Neutrophil (primary cell): ENCODE data around the gene CEACAM18.
"Not testable (repeated sequence)": the region's sequence is repeated elsewhere in the genome, so short reads cannot be mapped to it uniquely, and the experiment has no call there.

Experiments
- H3K27ac ChIP-seq: fragments of 200-600 bp; sonication (generic); 2 replicates; pipeline ENCODE4 v1.5.1; 2016; ENCODE audit warnings: mild to moderate bottlenecking, moderate library complexity
- H3K27me3 ChIP-seq: fragments of 200-600 bp; sonication (generic); 2 replicates; pipeline ENCODE4 v1.6.0; 2016; ENCODE audit warnings: mild to moderate bottlenecking
- H3K36me3 ChIP-seq: fragments of 200-600 bp; sonication (generic); 2 replicates; pipeline ENCODE4 v1.5.1; 2017
- H3K4me1 ChIP-seq, 2 experiments: fragments of 200-600 bp in 1 of 2; sonication (generic) in 1 of 2; 1 replicate in 1 of 2; 2 replicates in 1 of 2; pipeline versions ENCODE4 v1.5.1 to v1.6.1; 2013 to 2016; ENCODE audit warnings: low read depth in 1 of 2, low read length in 1 of 2, mild to moderate bottlenecking in 1 of 2, moderate library complexity in 1 of 2; ENCODE audit not compliant: control insufficient read depth in 1 of 2, insufficient read depth in 1 of 2
- H3K4me3 ChIP-seq, 2 experiments: fragments of 200-600 bp in 1 of 2; sonication (generic) in 1 of 2; 1 replicate in 1 of 2; 2 replicates in 1 of 2; pipeline ENCODE4 v1.5.1; 2013 to 2016; ENCODE audit warnings: low read depth in 1 of 2, low read length in 1 of 2, mild to moderate bottlenecking in 1 of 2, moderate library complexity in 1 of 2
- H3K9me3 ChIP-seq: fragments of 200-600 bp; sonication (generic); 2 replicates; pipeline ENCODE4 v1.5.1; 2016
- TF ChIP-seq, protein P1 (sequence below): fragments of 200-600 bp; sonication (generic); IDR thresholded peaks from 2 replicates; pipeline ENCODE4 v1.5.1; 2016; ENCODE audit warnings: antibody characterized with exemption

Gene CEACAM18

DNA sequence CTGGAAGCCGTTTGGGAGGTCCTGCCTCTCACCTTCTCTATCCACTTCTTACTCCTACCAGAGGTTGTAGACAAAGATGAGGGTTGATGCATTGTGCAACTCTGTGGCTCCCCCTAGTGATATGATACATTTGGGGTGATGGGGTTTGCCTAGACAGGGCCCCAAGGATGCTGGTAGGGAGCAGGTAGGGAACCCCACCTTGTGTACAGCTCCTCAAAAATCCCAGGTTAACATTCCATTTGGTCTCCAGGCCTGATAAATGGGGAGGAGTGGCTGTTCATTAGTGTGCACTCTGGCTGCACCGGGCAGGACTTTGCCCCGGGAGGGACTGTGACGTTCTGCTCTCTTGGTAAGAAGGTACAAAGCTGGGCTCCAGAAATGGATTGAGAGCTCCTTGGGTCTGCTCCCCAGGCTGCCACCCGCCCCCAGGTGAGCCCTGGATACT is 39.3 kb upstream of the CEACAM18 start:
- Histone ChIP-seq H3K4me3 (no peak overlapping the region), H3K36me3 (no peaks in the 10 kb centered on the region), H3K27me3 (peaks cover 19% of the 10 kb centered on the region), H3K4me1 (peaks cover 20 to 25% of the 10 kb centered on the region in 2 experiments), H3K9me3 (no peaks in the 10 kb centered on the region), H3K27ac (no peak overlapping the region)
- TF ChIP-seq, protein P1, sequence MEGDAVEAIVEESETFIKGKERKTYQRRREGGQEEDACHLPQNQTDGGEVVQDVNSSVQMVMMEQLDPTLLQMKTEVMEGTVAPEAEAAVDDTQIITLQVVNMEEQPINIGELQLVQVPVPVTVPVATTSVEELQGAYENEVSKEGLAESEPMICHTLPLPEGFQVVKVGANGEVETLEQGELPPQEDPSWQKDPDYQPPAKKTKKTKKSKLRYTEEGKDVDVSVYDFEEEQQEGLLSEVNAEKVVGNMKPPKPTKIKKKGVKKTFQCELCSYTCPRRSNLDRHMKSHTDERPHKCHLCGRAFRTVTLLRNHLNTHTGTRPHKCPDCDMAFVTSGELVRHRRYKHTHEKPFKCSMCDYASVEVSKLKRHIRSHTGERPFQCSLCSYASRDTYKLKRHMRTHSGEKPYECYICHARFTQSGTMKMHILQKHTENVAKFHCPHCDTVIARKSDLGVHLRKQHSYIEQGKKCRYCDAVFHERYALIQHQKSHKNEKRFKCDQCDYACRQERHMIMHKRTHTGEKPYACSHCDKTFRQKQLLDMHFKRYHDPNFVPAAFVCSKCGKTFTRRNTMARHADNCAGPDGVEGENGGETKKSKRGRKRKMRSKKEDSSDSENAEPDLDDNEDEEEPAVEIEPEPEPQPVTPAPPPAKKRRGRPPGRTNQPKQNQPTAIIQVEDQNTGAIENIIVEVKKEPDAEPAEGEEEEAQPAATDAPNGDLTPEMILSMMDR: no peak

DNA sequence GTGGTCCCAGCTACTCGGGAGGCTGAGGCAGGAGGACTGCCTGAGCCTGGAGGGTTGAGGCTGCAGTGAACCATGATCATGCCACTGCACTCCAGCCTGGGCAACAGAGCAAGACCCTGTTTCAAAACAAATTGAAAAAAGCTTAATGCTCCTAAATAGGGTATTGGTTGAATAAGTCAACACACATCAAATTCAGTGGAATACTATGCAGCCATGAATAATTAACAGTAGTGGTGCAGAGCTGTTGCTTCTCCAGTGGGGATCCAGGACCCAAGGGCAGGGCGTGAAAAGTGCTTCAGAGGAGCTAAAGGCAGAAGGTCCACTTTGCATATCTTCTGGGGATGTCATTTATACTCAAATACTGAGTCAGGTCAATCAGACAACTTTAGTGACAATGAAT is 38.3 kb upstream of the CEACAM18 start:
- TF ChIP-seq, protein P1: no peak
- Histone ChIP-seq H3K9me3 (no peaks in the 10 kb centered on the region), H3K27me3 (peaks cover 19% of the 10 kb centered on the region), H3K36me3 (no peaks in the 10 kb centered on the region), H3K4me1 (peaks cover 20 to 25% of the 10 kb centered on the region in 2 experiments), H3K4me3 (no peak overlapping the region), H3K27ac (no peak overlapping the region)

DNA sequence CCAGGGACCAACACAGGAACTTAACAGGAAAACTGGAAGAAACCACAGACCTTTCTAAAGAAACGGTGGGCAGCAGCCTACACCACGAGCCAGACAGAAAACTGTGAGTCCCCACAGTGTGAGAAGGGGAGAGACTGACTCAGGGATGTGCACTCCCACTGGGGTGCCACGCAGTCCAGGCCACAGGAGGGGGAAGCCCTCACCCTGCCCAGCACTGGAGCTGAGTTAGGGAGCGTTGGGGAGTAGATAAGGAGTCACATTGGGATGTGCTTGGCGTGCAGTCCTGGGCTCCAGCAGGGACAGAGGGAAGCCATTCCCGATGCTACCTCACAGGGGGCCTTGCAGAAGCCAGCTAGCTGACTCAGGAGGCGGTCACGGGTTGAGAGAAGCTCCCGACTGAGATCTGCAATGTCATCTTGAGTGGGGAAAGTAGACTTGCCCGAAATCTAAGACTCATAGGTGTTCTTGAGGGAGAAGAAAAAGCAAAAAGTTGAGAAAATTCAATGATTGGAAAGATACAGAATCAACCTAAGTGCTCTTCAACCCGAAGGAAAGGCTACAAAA is 37.4 kb upstream of the CEACAM18 start:
- peaks cover 19% of the 10 kb centered on the region for H3K27me3 ChIP-seq
- TF ChIP-seq, protein P1: no peak
- no peaks in the 10 kb centered on the region for H3K36me3 ChIP-seq
- peak overlapping the region in 1 of 2 experiments; percentile 4 for H3K4me3 ChIP-seq
- no peaks in the 10 kb centered on the region for H3K9me3 ChIP-seq
- H3K4me1 ChIP-seq: peaks cover 20 to 25% of the 10 kb centered on the region in 2 experiments
- H3K27ac ChIP-seq: peak overlapping the region; percentile 10

DNA sequence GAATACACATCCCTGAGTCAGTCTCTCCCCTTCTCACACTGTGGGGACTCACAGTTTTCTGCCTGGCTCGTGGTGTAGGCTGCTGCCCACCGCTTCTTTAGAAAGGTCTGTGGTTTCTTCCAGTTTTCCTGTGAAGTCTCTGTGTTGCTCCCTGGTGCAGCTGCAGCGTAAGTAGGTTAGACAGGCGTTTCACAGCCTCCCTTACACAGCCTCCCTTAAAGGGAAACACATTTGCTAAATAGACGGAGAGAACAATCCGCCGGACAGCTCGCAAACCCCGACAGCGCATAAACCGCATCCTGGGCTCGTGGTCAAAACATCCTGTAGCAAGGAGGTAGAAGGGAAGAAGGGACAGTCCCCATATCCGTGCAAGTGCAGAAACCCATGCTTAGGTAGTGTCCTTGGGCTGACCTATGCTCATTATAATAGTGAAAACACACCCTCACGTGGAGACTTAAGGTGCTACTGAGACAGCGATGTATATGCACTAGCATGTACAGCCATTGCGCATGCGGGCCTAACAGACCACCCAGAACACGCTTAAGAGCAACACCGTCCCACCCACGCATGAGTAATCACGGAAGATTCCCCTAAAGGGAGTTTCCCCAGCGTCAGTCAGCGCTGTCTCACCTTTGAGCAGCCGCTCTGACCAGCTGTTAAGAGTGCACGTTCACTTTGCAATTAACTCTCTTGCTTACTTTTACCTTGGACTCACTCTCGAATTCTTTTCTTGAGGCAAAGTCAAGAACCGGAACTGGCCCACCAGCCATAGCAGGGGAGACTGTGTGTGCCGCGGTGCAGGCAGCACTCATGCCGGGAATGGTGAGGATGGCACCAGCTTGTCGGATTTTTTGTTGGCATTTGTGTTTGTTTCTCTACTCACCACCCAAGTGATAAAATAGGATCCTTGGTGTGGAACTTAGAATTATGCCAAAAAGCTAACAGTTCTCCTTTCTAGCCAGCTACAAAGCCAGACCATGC is 36.6 kb upstream of the CEACAM18 start:
- H3K27ac ChIP-seq: peak overlapping the region; percentile 10
- peaks cover 20 to 25% of the 10 kb centered on the region in 2 experiments for H3K4me1 ChIP-seq
- H3K36me3 ChIP-seq: no peaks in the 10 kb centered on the region
- TF ChIP-seq, protein P1: no peak
- H3K27me3 ChIP-seq: peaks cover 23% of the 10 kb centered on the region
- H3K9me3 ChIP-seq: no peaks in the 10 kb centered on the region
- peak overlapping the region; percentile 0 to 4 for H3K4me3 ChIP-seq

DNA sequence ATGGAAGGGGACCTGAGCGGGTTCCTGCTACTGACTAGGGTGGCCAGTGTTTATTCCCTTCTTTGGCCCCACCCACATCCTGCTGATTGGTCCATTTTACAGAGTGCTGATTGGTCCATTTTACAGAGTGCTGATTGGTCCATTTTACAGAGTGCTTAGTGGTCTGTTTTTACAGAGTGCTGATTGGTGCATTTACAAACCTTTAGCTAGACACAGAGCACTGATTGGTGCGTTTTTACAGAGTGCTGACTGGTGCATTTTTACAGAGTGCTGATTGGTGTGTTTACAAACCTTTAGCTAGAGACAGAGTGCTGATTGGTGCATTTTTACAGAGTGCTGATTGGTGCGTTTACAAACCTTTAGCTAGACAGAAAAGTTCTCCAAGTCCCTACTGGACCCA is 30.8 kb upstream of the CEACAM18 start:
- not testable (repeated sequence) for H3K27ac ChIP-seq, H3K4me1 ChIP-seq, H3K4me3 ChIP-seq

DNA sequence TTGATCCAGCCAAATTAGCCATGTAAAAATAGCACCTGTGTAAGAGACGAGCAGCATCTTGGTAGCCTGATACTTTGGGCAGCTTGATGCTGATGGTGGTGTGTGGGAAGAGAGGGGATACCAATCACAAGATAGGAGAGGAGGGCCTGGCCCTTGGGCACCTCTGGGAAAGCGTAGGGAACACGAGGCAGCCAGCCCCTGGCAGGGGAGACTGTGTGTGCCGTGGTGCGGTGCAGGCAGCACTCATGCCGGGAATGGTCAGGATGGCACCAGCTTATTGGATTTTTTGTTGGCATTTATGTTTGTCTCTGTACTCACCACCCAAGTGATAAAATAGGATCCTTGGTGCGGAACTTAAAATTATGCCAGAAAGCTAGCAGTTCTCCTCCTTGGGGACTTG is 30.3 kb upstream of the CEACAM18 start:
- no peaks in the 10 kb centered on the region for H3K4me1 ChIP-seq
- H3K27ac ChIP-seq: no peak overlapping the region
- peaks cover 35% of the 10 kb centered on the region for H3K27me3 ChIP-seq
- H3K36me3 ChIP-seq: no peaks in the 10 kb centered on the region
- TF ChIP-seq, protein P1: no peak
- H3K4me3 ChIP-seq: no peak overlapping the region
- H3K9me3 ChIP-seq: no peaks in the 10 kb centered on the region

More for the DNA sequence above, 30.8 kb upstream of the CEACAM18 start:
- H3K9me3 ChIP-seq, H3K36me3 ChIP-seq: not testable (repeated sequence)
- H3K27me3 ChIP-seq: peaks cover 35% of the 10 kb centered on the region
